Measurements from ENCODE around the gene SCUBE1. TPM values are rescaled to one million over a fixed set of nuclear protein-coding genes. Genes with fewer than 3 reads are reported as not detected.

Gene SCUBE1
- total RNA-seq, 1 donor from 2014 or later: 16.6 TPM

GRCh38 chr22:43247546-43248260 lies 95.5 kb downstream of the SCUBE1 start:
- no peak for TF ChIP-seq CTCF (IDR thresholded peaks at IDR 0.05)
- intact Hi-C loops (cut with DNase I): no loop called here
- Histone ChIP-seq H3K27me3 (ENCODE audit: low read depth) (no peaks in the 10 kb centered on the region), H3K4me1 (no peaks in the 10 kb centered on the region), H3K27ac (no peak overlapping the region), H3K4me3 (no peak overlapping the region), H3K36me3 (no peaks in the 10 kb centered on the region), H3K9me3 (no peaks in the 10 kb centered on the region)
- ATAC-seq (no peak), DNase-seq (no peak)

- H3K9me3 ChIP-seq: no peaks in the 10 kb centered on the region
- H3K36me3 ChIP-seq: no peaks in the 10 kb centered on the region
- H3K4me3 ChIP-seq: no peak overlapping the region
- TF ChIP-seq CTCF (IDR thresholded peaks at IDR 0.05): no peak
- DNase-seq: no peak
- peaks cover 2% of the 10 kb centered on the region for H3K4me1 ChIP-seq
- no peak for ATAC-seq
- H3K27me3 ChIP-seq (ENCODE audit: low read depth): no peaks in the 10 kb centered on the region
- intact Hi-C loops (cut with DNase I): no loop called here
- no peak overlapping the region for H3K27ac ChIP-seq
Observed at GRCh38 chr22:43246188-43246587, 97.0 kb downstream of the SCUBE1 start.

GRCh38 chr22:43245717-43246116 lies 97.5 kb downstream of the SCUBE1 start:
- intact Hi-C loops (cut with DNase I): no loop called here
- H3K36me3 ChIP-seq: no peaks in the 10 kb centered on the region
- H3K27ac ChIP-seq: no peak overlapping the region
- H3K4me3 ChIP-seq: no peak overlapping the region
- peaks cover 7% of the 10 kb centered on the region for H3K4me1 ChIP-seq
- TF ChIP-seq CTCF (IDR thresholded peaks at IDR 0.05): no peak
- no peaks in the 10 kb centered on the region for H3K27me3 ChIP-seq (ENCODE audit: low read depth)
- no peaks in the 10 kb centered on the region for H3K9me3 ChIP-seq
- no peak for ATAC-seq
- DNase-seq: no peak

- H3K9me3 ChIP-seq: no peaks in the 10 kb centered on the region
- no peak overlapping the region for H3K27ac ChIP-seq
- no peak for DNase-seq
Observed at GRCh38 chr22:43244803-43245527, 98.2 kb downstream of the SCUBE1 start.

GRCh38 chr22:43244402-43244801 lies 98.8 kb downstream of the SCUBE1 start:
- no peak for TF ChIP-seq CTCF (IDR thresholded peaks at IDR 0.05)
- intact Hi-C loops (cut with DNase I): no loop called here
- Histone ChIP-seq H3K4me1 (peaks cover 20% of the 10 kb centered on the region), H3K27ac (no peak overlapping the region), H3K4me3 (no peak overlapping the region), H3K36me3 (no peaks in the 10 kb centered on the region), H3K9me3 (no peaks in the 10 kb centered on the region), H3K27me3 (ENCODE audit: low read depth) (no peaks in the 10 kb centered on the region)
- ATAC-seq: no peak
- DNase-seq: no peak

More at GRCh38 chr22:43244803-43245527, 98.2 kb downstream of the SCUBE1 start:
- ATAC-seq: no peak
- H3K27me3 ChIP-seq (ENCODE audit: low read depth): no peaks in the 10 kb centered on the region
- no peak overlapping the region for H3K4me3 ChIP-seq
- no peaks in the 10 kb centered on the region for H3K36me3 ChIP-seq
- intact Hi-C loops (cut with DNase I): no loop called here
- no peak for TF ChIP-seq CTCF (IDR thresholded peaks at IDR 0.05)
- peaks cover 14% of the 10 kb centered on the region for H3K4me1 ChIP-seq
